Lung (tissue), 12 donors: ENCODE measurements around the gene IGFBP5. TPM values are rescaled to one million over a fixed set of nuclear protein-coding genes. Genes with fewer than 3 reads are reported as not detected.

ENCODE experiments used
- ATAC-seq: fragments of 200-7000 bp; cut with Tn5 transposase; one replicate; pipeline ENCODE4 v1.9.1; 2020; ENCODE audit warnings: moderate number of reproducible peaks; ENCODE audit not compliant: insufficient read depth, low FRiP score
- DNase-seq, 3 donors: peaks; one replicate each; pipeline ENCODE4 v3.0.0-alpha.2; 2013 to 2017
- H3K27ac ChIP-seq, 2 donors: one replicate each; pipeline ENCODE4 v1.5.1; 2013; ENCODE audit warnings: mild to moderate bottlenecking in 2 of 2, moderate library complexity in 2 of 2, control low read depth in 1 of 2, inconsistent platforms in 1 of 2, low read depth in 1 of 2, low read length in 1 of 2
- H3K27me3 ChIP-seq, 3 donors: one replicate each; pipeline ENCODE4 v1.5.1; 2013; ENCODE audit warnings: low read length in 2 of 3; ENCODE audit not compliant: control insufficient read depth in 3 of 3, insufficient read depth in 3 of 3
- H3K36me3 ChIP-seq, 4 donors: one replicate each; pipeline ENCODE4 v1.5.1; 2013; ENCODE audit warnings: low read length in 4 of 4, mild to moderate bottlenecking in 1 of 4, moderate library complexity in 1 of 4; ENCODE audit not compliant: control insufficient read depth in 4 of 4, insufficient read depth in 4 of 4
- H3K4me1 ChIP-seq, 5 donors: one replicate each; pipeline ENCODE4 v1.5.1; 2013; ENCODE audit warnings: low read length in 5 of 5, mild to moderate bottlenecking in 2 of 5, moderate library complexity in 1 of 5; ENCODE audit not compliant: control insufficient read depth in 5 of 5, insufficient read depth in 5 of 5
- H3K4me3 ChIP-seq: one replicate; pipeline ENCODE4 v1.5.1; 2013; ENCODE audit warnings: mild to moderate bottlenecking, control low read depth, moderate library complexity
- H3K9ac ChIP-seq, 2 donors: one replicate each; pipeline ENCODE4 v1.5.1; 2013; ENCODE audit warnings: low read length in 2 of 2, control low read depth in 1 of 2; ENCODE audit not compliant: insufficient read depth in 1 of 2
- H3K9me3 ChIP-seq, 4 donors: one replicate each; pipeline ENCODE4 v1.5.1; 2013; ENCODE audit warnings: low read length in 3 of 4, mild to moderate bottlenecking in 1 of 4, moderate library complexity in 1 of 4; ENCODE audit not compliant: control insufficient read depth in 4 of 4, insufficient read depth in 3 of 4
- CTCF ChIP-seq: IDR thresholded peaks from 2 replicates; pipeline ENCODE4 v1.5.1; 2012; ENCODE audit warnings: mild to moderate bottlenecking; ENCODE audit errors: control extremely low read depth, extremely low read depth
- WGBS, 2 donors: extraction: QIAGEN DNeasy Blood & Tissue Kit; methylation state at CpG; one replicate each; pipeline ENCODE4 v1.1.7; 2013; 5-methylcytosine and 5-hydroxymethylcytosine counted together
- polyA plus RNA-seq, 2 donors: library from polyadenylated mRNA; stranded (reverse); fragments of 200-250 nt; gene quantifications; one replicate each; pipeline ENCODE4 v1.2.1, GENCODE V29; 2013
- total RNA-seq, 2 donors: library from RNA; depleted of rRNA in 1 of 2; stranded (reverse); fragments of >200 nt in 1 of 2; gene quantifications; one replicate each; pipeline ENCODE4 v1.2.1, GENCODE V29; 2014 to 2021
- donor health status: control.
- donor health status: control.
- donor health status: Bipolar disorder and iron deficiency.
- donor health status: healthy.
- donor health status: DM: yes; HTN: yes; CAD: no.

The IGFBP5 gene
- total and polyA plus RNA-seq, 4 donors = 22.2 to 196 (median 86.8) TPM

DNA sequence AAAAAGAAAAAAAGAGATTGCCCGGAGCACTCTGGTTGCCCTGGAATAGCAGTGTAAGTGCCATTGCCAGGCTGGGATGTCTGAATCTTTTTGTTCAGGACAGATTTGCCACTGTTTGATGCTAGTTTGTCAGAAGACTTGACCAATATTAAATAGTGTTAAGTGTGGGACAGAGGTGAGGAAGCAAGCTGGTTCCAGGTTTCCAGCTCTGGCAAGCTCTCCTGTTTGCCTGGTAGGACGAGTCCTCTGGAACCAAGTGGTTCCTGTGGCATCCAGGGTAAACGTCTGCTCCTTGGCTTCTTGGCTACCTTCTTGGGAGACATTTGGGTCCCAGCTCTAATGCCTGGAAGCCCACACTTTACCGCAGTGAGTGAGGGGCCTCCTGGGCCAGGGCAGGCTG is 20.8 kb upstream of the IGFBP5 start:
- Histone ChIP-seq H3K27me3 (no peaks in the 10 kb centered on the region), H3K4me1 (peaks cover 0 to 7% (median 2%) of the 10 kb centered on the region in 5 donors), H3K9me3 (no peaks in the 10 kb centered on the region), H3K4me3 (no peak overlapping the region), H3K27ac (no peak overlapping the region), H3K9ac (no peak overlapping the region), H3K36me3 (no peaks in the 10 kb centered on the region)
- 76 to 88% methylated on average over 4 of the region's 4 CpGs for WGBS, 2 donors
- TF ChIP-seq CTCF = no peak
- ATAC-seq (no peak), DNase-seq (no peak)

- ATAC-seq (no peak), DNase-seq (no peak)
- no peaks in the 10 kb centered on the region for H3K27me3 ChIP-seq
- no peak overlapping the region for H3K27ac ChIP-seq
- H3K4me3 ChIP-seq = no peak overlapping the region
- no peaks in the 10 kb centered on the region for H3K9me3 ChIP-seq
- no peaks in the 10 kb centered on the region for H3K36me3 ChIP-seq
- WGBS, 2 donors = 90% methylated on average over 14 of the region's 14 CpGs
- no peak for TF ChIP-seq CTCF
- peaks cover 0 to 13% (median 3%) of the 10 kb centered on the region in 5 donors for H3K4me1 ChIP-seq
- no peak overlapping the region for H3K9ac ChIP-seq
These were observed 20.1 kb upstream of the IGFBP5 start for GRCh38 chr2:216715402-216715974.

DNA sequence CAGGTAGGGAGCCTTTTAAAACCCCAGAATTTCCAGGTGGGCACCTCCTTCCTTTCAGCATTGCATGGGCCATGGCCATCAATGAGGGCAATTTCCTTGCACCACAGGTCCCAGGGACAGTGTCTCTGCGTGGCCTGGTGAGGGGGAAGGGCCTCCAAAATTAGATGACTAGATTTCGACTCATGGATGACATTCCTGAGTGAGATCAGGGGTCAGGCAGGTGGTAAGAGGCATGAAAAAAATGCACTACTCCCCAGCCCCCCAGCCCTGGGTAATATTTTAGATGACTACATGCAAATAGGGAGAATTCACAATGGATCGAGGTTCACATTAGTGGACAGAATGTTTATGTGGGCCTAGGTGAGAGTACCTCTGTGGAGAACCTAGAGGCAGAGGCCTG is 19.0 kb upstream of the IGFBP5 start:
- peaks cover 0 to 1% (median 0%) of the 10 kb centered on the region in 4 donors for H3K9me3 ChIP-seq
- DNase-seq (no peak), ATAC-seq (no peak)
- WGBS, 2 donors = 76 to 84% methylated on average over 3 of the region's 3 CpGs
- H3K36me3 ChIP-seq = no peaks in the 10 kb centered on the region
- H3K4me3 ChIP-seq = no peak overlapping the region
- no peaks in the 10 kb centered on the region for H3K27me3 ChIP-seq
- no peak for TF ChIP-seq CTCF
- H3K9ac ChIP-seq = no peak overlapping the region
- peaks cover 0 to 18% (median 3%) of the 10 kb centered on the region in 5 donors for H3K4me1 ChIP-seq
- H3K27ac ChIP-seq = no peak overlapping the region
